ENCODE data around the gene PMEPA1.

Gene PMEPA1

GRCh38 chr20:57680934-57681914, 28.6 kb downstream of the PMEPA1 start:
- DNase-seq (ENCODE audit: low read depth, low spot score), result no peak
- peak overlapping the region; percentile 3 for H3K27ac ChIP-seq

DNA sequence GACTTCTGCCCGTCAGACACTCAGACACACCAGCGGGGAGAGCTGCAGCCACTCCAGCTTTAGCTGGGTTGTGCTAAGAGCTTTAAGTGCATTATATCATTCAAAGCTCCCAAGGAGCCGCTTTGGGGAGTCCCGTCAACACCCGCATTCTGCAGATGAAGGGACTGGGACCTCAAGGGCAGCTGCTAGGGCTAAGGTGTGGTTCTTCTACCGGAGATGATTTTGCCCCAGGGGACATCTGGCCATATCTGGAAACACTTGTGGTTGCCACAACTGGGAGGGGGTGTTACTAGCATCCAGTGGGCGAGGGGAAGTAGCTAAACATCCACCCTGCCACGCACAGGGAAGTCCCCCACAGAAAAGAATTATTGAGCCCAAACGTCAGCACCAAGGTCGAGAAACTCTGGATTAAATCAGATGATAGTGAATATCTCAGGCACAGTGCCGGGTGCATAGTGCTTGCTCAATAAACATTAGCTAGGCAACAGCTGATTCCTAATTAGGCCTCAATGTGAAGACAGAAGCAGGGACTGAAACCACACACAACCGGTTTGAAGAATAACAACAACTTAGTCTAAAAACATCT, 29.6 kb downstream of the PMEPA1 start:
- H3K27ac ChIP-seq, result no peak overlapping the region
- no peak for DNase-seq (ENCODE audit: low read depth, low spot score)

DNA sequence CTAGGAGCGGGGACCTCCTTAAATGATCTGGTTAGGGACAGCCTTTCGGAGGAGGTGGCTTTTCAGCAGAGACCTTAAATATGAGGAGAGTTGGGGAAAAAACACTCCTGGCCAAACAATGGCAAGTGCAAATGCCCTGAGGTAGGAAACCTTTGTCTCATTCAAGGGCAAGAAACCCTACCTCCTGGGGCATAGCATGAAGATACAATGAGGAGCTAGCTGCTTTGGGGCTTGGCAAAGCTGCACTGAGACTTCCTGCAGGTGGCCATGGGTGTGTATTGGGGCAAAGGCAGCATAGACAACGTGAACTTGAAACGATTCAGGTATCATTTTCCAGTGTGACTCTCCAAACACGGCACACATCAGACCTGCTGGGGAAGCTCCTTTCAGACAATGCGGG, 30.7 kb downstream of the PMEPA1 start:
- H3K27ac ChIP-seq, result no peak overlapping the region
- DNase-seq (ENCODE audit: low read depth, low spot score), result no peak

- no peak for DNase-seq (ENCODE audit: low read depth, low spot score)
- no peak overlapping the region for H3K27ac ChIP-seq
Observed at GRCh38 chr20:57678340-57678739, 31.5 kb downstream of the PMEPA1 start.

DNA sequence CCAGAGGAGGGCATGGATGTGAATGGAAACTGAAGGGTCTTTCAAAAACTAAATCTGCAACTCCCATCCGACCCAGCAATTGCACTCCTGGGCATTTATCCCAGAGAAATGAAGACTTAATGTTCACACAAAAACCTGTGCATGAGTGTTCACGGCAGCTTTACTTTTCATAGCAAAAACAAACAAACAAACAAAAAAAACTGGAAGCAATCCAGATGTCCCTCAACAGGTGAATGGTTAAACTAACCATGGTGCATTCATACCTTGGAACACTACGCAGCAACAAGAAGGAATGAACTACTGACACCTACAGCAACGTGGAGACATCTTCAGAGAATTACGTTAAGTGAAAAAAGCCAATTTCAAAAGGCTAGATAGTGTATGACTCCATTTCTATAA, 32.2 kb downstream of the PMEPA1 start:
- no peak overlapping the region for H3K27ac ChIP-seq
- no peak for DNase-seq (ENCODE audit: low read depth, low spot score)

- DNase-seq (ENCODE audit: low read depth, low spot score), result no peak
- no peak overlapping the region for H3K27ac ChIP-seq
Observed at GRCh38 chr20:57676589-57677583, 32.9 kb downstream of the PMEPA1 start.

DNA sequence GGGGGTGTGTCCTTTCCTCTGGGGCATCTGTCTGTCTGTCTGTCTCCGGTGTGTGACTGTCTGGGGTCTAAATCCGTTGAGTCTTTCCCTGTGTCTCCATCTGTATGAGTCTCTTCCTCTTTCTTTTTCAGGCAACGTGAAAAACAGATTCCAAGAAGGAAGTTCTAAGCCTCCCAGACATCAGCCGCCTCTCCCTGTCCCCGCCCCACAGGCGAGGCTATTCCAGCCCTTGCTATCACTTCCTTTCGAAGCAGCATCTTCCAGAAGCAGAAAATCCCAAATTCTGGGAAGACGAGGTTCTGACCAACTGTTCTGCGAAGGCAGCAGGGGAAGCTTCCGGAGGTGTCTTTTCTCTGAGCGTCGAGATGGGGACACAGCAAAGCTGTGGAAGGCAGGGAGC, 34.0 kb downstream of the PMEPA1 start:
- H3K27ac ChIP-seq, result no peak overlapping the region
- DNase-seq (ENCODE audit: low read depth, low spot score), result no peak

DNA sequence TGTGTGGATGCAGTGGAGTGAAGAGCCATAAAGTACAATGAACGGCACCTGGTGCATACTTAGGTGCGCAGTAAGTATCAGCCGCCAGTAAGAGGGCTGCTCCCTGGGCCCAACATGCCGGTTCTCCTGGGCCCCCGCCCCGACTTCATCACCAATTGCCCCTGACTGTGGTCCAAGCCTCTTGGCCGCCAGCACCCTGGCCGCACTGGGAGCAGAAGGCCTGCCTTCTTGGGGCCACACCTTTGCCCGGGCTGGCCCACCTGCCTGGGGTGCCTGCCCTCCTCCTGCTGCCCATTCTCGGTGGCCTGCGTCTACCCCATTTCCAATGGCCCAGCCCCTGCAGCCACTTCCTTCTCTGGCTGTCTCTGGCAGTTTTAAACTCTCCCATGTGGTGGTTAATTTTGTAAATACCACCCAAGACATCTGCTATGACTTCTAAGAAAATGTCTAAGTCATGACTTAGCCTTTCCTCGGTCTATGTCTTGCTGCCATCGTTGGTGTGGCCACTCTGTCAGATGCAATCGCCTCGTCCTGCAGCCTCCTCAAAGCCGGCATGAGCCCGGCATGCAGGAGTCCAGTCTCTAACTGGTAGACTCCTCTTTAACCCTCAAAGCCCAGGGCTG, 36.8 kb downstream of the PMEPA1 start:
- no peak overlapping the region for H3K27ac ChIP-seq
- DNase-seq (ENCODE audit: low read depth, low spot score), result no peak

GRCh38 chr20:57672164-57672563, 37.7 kb downstream of the PMEPA1 start:
- no peak overlapping the region for H3K27ac ChIP-seq
- no peak for DNase-seq (ENCODE audit: low read depth, low spot score)

GRCh38 chr20:57671662-57672061, 38.2 kb downstream of the PMEPA1 start:
- DNase-seq (ENCODE audit: low read depth, low spot score), result no peak
- H3K27ac ChIP-seq, result no peak overlapping the region

DNA sequence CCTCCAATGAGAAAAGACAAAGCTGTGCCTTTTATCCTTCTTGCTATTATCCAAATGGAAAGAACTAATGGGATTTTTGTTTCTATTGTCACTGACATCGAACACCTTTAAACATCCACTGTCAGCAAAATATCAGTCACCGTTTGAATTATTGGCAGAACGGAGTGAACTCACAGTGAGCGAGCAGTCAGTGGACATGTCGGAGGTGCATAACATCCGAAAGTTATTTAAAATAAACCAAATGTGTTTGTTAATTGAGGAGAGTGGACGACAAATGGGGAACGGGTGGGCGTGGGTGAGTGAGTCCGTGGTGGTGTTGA, 38.8 kb downstream of the PMEPA1 start:
- DNase-seq (ENCODE audit: low read depth, low spot score), result no peak
- H3K27ac ChIP-seq, result no peak overlapping the region

GRCh38 chr20:57670288-57671071, 39.3 kb downstream of the PMEPA1 start:
- H3K27ac ChIP-seq, result no peak overlapping the region
- DNase-seq (ENCODE audit: low read depth, low spot score), result no peak

DNA sequence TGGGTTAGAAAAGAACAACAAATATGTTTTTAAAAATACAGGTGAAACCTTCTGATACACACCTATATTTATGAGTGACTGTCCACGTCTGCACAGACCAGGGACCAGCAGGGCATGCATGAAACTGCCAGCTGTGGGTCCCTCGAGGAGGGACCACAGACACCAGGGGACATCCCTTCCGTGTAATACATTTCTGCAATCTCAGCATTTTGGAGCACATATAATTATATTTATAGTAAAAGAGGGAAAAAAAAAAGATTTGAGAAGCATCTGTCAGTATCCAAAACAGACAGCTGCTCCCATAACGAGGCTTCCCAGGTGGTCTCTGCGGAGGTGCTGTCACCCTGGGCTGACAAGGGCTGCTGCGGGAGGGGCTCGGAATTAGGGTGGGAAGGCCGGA, 40.2 kb downstream of the PMEPA1 start:
- no peak overlapping the region for H3K27ac ChIP-seq
- no peak for DNase-seq (ENCODE audit: low read depth, low spot score)

- no peak overlapping the region for H3K27ac ChIP-seq
- DNase-seq (ENCODE audit: low read depth, low spot score), result no peak
Observed at GRCh38 chr20:57667924-57668782, 41.7 kb downstream of the PMEPA1 start.

DNA sequence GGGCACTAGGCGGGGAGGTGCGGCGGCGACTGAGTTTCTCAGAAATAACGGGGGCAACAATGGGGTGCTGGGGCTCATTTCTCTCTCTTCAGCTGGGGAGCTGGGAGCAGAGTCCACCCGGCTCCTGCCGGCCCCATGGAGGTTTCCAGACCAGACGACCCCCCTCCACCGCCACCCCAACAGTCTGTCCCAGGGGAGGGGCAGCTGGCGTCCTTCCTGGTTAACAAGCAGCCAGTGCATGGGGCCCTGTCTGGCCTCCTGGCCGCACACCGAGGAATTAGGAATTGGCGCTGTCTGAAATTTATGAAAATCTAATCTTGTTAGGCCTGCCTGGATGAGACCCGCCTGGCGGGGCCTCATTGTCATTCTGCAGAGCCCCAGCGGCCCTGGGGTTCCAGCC, 42.4 kb downstream of the PMEPA1 start:
- H3K27ac ChIP-seq, result no peak overlapping the region
- no peak for DNase-seq (ENCODE audit: low read depth, low spot score)

GRCh38 chr20:57666834-57667157, 43.0 kb downstream of the PMEPA1 start:
- DNase-seq (ENCODE audit: low read depth, low spot score), result no peak
- no peak overlapping the region for H3K27ac ChIP-seq

DNA sequence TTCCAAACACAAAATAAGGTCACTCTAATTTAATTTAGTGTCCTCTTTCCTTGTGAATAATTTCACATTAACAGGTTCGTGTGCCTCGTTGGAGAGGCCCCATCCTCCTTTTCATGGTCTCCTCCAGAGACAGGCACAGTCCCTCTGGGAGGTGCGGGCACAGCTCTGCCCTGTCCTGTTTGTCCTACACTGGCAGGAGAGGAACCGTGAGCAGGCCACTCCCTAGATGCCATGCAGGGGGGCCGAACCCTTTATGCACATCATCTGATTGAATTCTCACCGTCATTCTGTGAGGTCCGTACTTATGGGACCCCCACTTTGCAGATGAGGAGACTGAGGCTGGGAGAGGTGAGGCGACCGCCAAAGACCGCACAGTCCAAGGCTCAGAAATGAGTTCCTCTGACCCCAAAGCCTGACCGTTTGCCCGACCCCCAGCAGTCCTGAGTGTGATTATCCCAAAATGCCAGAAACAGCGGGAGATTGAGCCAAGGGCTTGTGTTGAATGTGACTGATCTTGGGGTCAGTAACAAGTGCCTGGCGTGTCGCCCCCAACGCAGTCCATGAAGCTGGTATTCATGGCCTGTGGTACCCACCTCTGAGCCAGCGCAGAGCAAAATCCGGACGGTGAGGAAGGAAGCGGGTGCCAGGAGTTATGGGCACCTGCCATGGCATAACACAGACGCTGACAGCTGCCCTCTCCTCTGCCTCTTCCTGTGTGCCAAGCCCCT, 43.5 kb downstream of the PMEPA1 start:
- DNase-seq (ENCODE audit: low read depth, low spot score), result no peak
- H3K27ac ChIP-seq, result no peak overlapping the region

GRCh38 chr20:57665589-57665971, 44.2 kb downstream of the PMEPA1 start:
- no peak overlapping the region for H3K27ac ChIP-seq
- no peak for DNase-seq (ENCODE audit: low read depth, low spot score)
